ENCODE results near the gene TIMP1. TPM values are rescaled to one million over a fixed set of nuclear protein-coding genes. Genes with fewer than 3 reads are reported as not detected.
A peak's percentile ranks its signal among the peaks of the same experiment; 100 is the strongest.

TIMP1 gene
- total and polyA plus RNA-seq, 3 donors from 2014 or later: 535 to 995 (median 708) TPM

DNA sequence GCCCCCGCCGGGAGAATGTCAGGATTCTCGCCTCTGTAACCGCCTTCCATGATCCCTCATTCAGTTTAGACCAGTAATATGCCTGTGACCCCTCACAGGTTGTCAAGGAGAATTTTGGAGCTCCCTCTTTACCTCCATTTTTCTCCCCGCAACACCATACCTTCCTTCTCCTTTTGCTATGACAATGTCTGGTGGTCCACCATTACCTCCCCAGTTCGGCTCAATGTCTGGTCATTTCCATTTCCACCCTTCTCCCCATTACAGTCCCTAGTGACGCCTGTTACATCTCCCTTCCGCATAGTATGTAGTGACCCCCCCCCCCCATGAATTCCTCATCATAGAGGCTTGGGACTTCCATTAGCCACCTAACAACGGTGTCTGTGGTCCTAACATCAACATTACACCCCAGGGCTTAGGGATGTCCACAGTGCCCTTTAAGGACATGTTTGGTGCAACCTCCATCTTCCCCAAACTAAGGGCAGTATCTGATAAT is 20.5 kb upstream of the TIMP1 start:
- intact Hi-C loops (cut with DNase I; ENCODE audit: low total_unique reads): loop anchor here (10.0 kb wide), 1 partner anchor 283 kb away; no protein-coding TSS in a partner anchor
- no peaks in the 10 kb centered on the region for H3K27me3 ChIP-seq
- TF ChIP-seq POLR2A (IDR thresholded peaks at IDR 0.05) (no peak), CTCF (IDR thresholded peaks at IDR 0.05) (no peak)
- 1% methylated on average over 8 to 9 of the region's 9 CpGs for WGBS, 2 donors
- peak overlapping the region; percentile 97 to 98 for H3K27ac ChIP-seq
- DNase-seq: no peak
- no peaks in the 10 kb centered on the region for H3K9me3 ChIP-seq
- H3K4me1 ChIP-seq: no peaks in the 10 kb centered on the region
- H3K4me3 ChIP-seq: peak overlapping the region; percentile 61 to 77
- no peaks in the 10 kb centered on the region for H3K36me3 ChIP-seq (ENCODE audit: low read depth, missing control alignments)

DNA sequence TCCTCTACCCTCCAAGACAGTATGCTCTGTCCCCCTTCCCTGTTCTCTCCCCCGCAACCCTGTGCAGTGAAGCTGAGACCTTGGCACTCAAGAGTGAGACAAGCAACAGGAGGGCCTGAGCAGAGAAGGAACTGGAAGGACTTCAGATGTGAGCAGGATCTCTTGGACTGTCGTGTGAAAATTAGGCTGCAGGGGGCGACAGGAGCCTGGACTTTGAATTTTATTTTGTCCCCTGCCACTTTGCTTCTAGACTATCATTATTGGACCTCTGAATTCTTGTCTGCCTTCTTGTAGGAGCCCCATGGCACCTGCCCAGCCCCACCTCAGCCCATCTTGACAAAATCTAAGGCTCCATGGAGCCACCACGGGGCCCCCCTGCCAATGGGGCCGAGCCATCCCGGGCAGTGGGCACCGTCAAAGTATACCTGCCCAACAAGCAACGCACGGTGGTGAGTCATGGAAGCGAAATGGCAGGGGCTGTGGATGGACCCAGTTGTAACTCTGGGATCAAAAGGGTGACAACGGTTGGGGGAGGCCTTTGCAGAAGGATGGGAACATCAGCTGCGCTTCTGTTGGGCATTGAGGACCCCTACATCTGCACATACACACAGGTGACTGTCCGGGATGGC is 19.5 kb upstream of the TIMP1 start:
- intact Hi-C loops (cut with DNase I; ENCODE audit: low total_unique reads): loop anchor here (10.0 kb wide), 1 partner anchor 282 kb away; no protein-coding TSS in a partner anchor
- no peaks in the 10 kb centered on the region for H3K4me1 ChIP-seq
- no peaks in the 10 kb centered on the region for H3K27me3 ChIP-seq
- no peaks in the 10 kb centered on the region for H3K9me3 ChIP-seq
- peak overlapping the region; percentile 97 to 98 for H3K27ac ChIP-seq
- peak; percentile 71 for DNase-seq
- 60 to 71% methylated on average over 2 to 11 of the region's 13 CpGs for WGBS, 2 donors
- H3K4me3 ChIP-seq: no peak overlapping the region
- H3K36me3 ChIP-seq (ENCODE audit: low read depth, missing control alignments): no peaks in the 10 kb centered on the region
- TF ChIP-seq CTCF (IDR thresholded peaks at IDR 0.05) (peak; percentile 19 to 52 (median 29)), POLR2A (IDR thresholded peaks at IDR 0.05) (no peak)

DNA sequence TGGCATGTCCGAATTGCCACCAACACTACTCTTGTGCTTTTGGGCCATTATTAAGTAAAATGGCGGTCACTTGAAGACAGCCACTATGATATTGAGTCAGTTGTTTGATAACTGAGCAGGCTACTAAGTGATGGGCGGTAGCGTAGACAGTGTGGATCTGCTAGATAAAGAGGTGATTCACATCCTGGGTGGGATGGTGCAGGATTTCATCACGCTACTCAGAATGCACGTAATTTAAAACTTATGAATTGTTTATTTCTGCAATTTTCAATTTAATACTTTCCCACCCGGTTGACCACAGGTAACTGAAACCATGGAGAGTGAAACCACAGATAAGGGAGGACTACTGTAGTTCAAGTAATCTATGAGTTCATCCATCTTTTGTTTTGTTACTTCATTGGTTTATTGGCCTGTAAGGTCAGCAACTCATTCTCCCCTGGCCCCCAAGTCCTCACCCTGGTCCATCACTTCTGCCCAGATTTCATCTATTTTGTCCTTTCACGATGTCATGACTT is 18.4 kb upstream of the TIMP1 start:
- intact Hi-C loops (cut with DNase I; ENCODE audit: low total_unique reads): loop anchor here (10.0 kb wide), 1 partner anchor 281 kb away; no protein-coding TSS in a partner anchor
- H3K4me1 ChIP-seq: no peaks in the 10 kb centered on the region
- TF ChIP-seq POLR2A (IDR thresholded peaks at IDR 0.05) (no peak), CTCF (IDR thresholded peaks at IDR 0.05) (no peak)
- WGBS, 2 donors: 80 to 82% methylated on average over 8 of the region's 8 CpGs
- H3K27me3 ChIP-seq: no peaks in the 10 kb centered on the region
- no peak overlapping the region for H3K27ac ChIP-seq
- DNase-seq: no peak
- H3K4me3 ChIP-seq: no peak overlapping the region
- no peaks in the 10 kb centered on the region for H3K9me3 ChIP-seq
- H3K36me3 ChIP-seq (ENCODE audit: low read depth, missing control alignments): no peaks in the 10 kb centered on the region

- WGBS, 2 donors: 44 to 81% methylated on average over 3 to 9 of the region's 12 CpGs
- no peak for TF ChIP-seq POLR2A (IDR thresholded peaks at IDR 0.05)
- Histone ChIP-seq H3K27me3 (no peaks in the 10 kb centered on the region), H3K27ac (no peak overlapping the region), H3K36me3 (ENCODE audit: low read depth, missing control alignments) (no peaks in the 10 kb centered on the region), H3K4me3 (no peak overlapping the region), H3K4me1 (no peaks in the 10 kb centered on the region), H3K9me3 (no peaks in the 10 kb centered on the region)
- no peak for DNase-seq
- intact Hi-C loops (cut with DNase I; ENCODE audit: low total_unique reads): loop anchor here (10.0 kb wide), 1 partner anchor 280 kb away; no protein-coding TSS in a partner anchor
These were observed 17.7 kb upstream of the TIMP1 start for GRCh38 chrX:47564438-47565085.

- 95 to 100% methylated on average over 2 to 7 of the region's 11 CpGs for WGBS, 2 donors
- no peak overlapping the region for H3K4me3 ChIP-seq
- no peaks in the 10 kb centered on the region for H3K9me3 ChIP-seq
- TF ChIP-seq POLR2A (IDR thresholded peaks at IDR 0.05): no peak
- no peak for TF ChIP-seq CTCF (IDR thresholded peaks at IDR 0.05)
- no peaks in the 10 kb centered on the region for H3K36me3 ChIP-seq (ENCODE audit: low read depth, missing control alignments)
- DNase-seq: no peak
- no peaks in the 10 kb centered on the region for H3K27me3 ChIP-seq
- intact Hi-C loops (cut with DNase I; ENCODE audit: low total_unique reads): loop anchor here (10.0 kb wide), 1 partner anchor 278 kb away; no protein-coding TSS in a partner anchor
- no peaks in the 10 kb centered on the region for H3K4me1 ChIP-seq
- H3K27ac ChIP-seq: no peak overlapping the region
These were observed 15.4 kb upstream of the TIMP1 start for GRCh38 chrX:47566841-47567240.

All from testis (tissue), 3 donors.